B cell (primary cell): ENCODE results near the gene RIC3.

Experiments
- EZH2 ChIP-seq: IDR thresholded peaks from 2 replicates; pipeline ENCODE4 v1.6.1; 2012; ENCODE audit warnings: borderline replicate concordance, low read depth, mild to moderate bottlenecking, moderate library complexity, low read length; ENCODE audit not compliant: insufficient read depth, poor library complexity, severe bottlenecking
- TF ChIP-seq, protein P1 (sequence below): fragments of 200-600 bp; IDR thresholded peaks from one replicate; pipeline ENCODE4 v1.8.0; 2022; ENCODE audit warnings: antibody characterized with exemption, mild to moderate bottlenecking

DNA sequence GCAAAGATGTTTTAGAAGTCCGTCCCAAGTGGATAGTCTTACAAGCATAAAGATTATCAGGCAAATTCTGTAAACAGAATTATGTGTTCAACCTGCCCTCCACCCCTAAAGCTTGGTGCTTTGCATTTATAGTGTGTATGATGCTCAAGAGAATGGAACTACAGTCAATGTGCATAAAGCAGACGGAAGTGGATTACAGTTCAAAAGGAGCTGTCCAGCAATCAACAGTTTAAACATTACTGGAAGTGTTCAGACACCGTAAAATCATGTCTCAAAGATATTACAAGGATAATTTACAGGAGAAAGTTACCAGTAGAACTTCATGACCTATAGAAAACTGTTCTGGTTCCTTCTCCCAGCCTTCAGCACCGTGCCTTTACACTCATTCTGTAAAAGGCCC lies 1.0 kb downstream of the RIC3 start:
- TF ChIP-seq, protein P1, sequence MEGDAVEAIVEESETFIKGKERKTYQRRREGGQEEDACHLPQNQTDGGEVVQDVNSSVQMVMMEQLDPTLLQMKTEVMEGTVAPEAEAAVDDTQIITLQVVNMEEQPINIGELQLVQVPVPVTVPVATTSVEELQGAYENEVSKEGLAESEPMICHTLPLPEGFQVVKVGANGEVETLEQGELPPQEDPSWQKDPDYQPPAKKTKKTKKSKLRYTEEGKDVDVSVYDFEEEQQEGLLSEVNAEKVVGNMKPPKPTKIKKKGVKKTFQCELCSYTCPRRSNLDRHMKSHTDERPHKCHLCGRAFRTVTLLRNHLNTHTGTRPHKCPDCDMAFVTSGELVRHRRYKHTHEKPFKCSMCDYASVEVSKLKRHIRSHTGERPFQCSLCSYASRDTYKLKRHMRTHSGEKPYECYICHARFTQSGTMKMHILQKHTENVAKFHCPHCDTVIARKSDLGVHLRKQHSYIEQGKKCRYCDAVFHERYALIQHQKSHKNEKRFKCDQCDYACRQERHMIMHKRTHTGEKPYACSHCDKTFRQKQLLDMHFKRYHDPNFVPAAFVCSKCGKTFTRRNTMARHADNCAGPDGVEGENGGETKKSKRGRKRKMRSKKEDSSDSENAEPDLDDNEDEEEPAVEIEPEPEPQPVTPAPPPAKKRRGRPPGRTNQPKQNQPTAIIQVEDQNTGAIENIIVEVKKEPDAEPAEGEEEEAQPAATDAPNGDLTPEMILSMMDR, result no peak
- no peak for TF ChIP-seq EZH2
